KG1 (cell line): ENCODE results near the gene ATP1B3.
"Not testable (repeated sequence)": the region's sequence is repeated elsewhere in the genome, so short reads cannot be mapped to it uniquely, and the experiment has no call there.

Source experiments
- DNase-seq: peaks from one replicate; lab custom pipeline; 2025; lab: John Stamatoyannopoulos, UW

Gene ATP1B3

DNA sequence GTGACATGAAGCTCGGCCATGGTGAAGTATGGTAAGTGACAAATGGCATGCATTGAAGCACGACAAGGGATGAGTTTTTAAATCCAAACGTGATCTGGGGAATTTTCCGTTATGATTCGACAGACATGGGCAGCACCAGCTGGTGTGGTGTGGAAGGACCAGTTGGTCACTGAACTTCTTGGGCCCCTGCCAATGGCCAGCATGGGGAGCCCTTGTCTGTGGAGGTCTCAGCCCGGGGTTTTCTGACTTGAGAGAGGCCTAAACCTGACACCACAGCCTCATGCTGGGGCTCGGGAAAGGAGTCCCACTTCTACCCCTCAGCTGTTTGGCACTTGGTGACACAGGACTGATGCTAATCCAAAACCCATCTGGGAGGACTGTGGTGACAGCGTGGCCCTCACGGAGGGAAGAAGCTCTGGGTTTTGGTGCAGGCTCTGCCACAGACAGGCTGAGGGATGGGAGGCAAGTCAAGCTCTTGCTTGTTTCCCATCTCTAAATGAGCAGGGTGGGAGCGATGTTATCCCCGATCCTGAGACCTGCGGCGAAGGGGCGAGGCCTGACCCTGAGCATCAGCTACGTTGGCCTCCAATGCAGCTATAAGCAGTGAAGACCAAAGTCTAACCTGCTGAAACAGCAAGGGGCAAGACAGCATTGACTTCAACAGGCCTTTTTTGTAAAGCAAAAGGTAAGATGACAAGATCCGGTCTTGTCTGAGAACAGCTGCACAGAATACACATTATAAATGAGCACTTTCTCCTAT, 69.5 kb downstream of the ATP1B3 start:
- no peak for DNase-seq

DNA sequence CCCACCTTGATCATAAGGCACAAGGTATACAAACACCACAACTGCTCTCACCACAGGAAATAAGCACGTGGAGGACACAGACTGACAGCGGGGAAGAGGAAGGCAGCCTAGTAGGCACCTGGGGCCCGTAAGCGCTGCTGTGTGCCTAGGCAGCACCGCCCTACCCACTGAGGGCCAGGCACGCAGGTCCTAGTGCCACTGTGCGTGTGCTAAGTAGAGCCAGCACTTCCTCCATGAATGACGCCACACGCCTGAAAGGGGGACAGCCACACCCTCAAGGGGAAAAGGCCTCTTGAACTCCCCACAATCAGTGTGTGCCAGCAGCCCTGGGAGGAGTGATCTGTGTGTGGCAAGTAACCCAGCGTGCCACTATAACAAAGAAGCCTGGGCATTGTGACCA, 73.0 kb downstream of the ATP1B3 start:
- no peak for DNase-seq

DNA sequence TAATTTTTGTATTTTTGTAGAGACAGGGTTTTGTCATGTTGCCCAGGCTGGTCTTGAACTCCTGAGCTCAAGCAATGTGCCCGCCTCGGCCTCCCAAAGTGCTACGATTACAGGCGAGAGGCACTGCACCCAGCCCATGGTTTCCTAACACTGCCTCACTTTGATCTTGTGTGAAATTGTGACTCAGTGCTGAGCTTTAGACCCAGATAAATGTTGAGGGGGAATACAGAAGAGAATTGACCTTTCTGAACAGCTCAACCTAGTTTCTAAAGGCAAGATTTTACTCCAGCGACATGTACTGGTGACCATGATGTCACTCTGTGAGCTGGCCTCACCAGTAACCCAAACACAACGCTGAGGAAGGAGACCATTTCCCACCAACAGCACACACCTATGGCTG, 73.5 kb downstream of the ATP1B3 start:
- DNase-seq, result no peak

DNA sequence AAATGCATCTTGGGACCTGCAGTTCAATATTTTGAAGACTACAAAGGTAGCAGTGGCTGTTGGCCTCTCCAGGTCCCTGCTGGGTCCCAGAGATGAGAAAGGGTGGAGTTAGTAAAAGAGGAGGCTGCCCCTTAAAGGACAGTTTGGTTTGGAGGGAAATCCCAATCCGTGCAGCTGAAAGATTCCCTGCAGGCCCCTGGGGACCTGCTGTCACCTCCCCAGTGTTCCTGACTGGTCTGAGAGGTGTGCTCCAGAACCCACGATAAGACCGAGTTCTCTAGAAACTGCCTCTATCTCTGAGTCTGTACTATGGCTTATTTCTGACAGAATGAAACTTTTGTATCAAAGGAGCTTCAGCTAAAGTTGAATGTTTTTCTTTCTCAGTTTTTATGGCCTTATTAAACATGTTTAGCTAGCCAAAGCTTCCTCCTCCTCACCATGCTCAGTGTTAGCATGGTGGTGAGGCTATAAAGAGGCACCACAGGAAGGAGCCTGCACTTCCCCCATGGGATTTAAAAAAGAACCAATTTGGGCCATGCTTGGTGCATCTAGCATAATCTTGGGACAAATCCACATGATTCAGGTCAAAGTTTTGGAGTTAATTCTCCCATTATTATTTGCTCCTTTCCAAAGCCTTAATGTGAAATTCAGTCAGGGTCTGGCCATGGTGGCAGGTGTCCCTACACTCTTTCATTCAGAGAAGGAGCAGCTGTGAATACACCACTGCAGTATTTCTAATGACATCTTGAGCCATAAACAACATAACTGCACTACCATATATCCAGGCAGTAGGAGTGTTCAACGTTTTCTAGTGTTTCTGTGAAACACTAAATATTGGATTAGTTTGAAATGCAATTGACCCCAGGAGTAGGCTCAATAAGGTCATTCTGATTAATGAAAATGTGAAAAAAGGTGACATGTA, 74.4 kb downstream of the ATP1B3 start:
- DNase-seq, result no peak

DNA sequence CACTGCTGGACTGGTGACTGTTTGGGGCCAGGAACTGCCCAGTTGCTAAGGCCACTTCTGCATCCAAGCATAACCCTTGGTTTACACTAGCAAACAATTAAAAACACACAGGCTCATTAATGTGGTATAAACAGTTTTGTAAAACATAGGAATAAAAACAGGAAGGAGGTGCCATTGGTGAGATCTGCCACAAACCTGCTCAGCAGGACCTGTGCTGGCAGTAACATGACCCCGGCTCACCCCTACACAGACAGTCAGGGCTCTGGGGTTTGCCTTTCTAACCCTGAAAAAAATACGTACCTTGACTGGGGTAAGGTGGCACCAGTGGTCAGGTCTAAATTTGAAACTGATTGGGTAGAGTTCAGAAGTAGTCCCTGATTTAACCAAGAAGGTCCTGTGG, 76.2 kb downstream of the ATP1B3 start:
- no peak for DNase-seq

DNA sequence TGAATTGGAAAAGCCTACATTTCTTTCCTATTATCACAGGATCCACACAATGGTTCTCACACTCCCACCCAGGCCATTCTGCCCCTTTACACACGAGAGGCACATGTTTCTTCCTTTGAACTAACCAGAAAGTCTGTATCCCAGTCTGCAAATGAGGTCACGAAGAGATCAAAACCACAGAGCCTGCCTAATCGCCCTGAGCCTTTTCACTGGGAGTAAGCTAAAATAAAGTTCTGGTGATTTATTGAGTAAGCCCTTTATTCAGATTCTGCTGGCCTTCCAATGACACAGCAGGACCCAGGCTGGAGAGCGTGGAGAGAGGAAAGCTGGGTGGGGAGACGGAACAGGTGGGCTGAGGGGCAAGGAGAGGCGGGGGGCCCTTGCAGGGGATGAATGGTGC, 78.7 kb downstream of the ATP1B3 start:
- DNase-seq, result no peak

DNA sequence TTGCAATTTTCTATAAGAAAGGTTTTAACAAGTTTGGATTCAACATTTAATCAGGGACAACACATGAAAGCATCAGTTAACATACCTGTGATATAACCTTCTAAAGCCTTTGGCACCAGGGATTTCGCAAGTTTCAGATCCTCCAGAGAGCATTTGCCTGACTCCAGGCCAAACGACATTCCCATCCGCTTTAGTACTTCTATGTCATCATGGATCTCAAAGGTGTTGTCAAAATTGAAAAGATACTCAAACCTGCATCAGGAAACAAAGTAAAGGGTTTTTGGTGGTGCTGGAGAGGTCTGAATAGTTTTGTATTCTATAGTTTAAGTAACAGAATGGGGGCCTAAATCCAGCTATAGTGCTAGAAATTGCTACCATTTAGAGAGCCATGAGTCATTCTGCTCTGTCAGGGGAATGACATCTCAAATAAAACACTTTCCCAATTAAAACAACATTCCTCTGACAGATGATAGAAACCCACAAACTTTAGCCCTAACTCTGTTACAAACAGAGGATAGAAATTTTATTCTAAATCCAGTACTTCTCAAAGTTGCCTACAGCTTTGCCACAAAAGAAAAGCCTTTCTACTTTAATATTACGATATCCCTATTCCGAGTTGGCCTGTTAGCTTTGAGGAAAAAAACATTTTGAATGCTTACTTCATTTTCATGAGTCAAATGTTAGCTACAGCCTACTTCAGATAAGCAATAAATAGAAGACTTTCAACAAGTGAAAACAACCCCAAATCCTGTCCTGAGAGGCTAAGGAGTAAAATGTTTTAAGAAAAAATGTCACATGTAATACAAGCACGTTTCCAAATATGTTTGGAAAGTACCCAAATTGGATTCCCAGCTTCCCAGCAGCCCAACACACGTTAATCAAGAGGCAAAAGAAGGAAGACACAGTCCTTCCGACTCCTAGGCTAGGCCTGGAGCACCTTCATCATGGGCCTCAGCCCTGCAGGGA, 83.4 kb downstream of the ATP1B3 start:
- DNase-seq, result no peak

DNA sequence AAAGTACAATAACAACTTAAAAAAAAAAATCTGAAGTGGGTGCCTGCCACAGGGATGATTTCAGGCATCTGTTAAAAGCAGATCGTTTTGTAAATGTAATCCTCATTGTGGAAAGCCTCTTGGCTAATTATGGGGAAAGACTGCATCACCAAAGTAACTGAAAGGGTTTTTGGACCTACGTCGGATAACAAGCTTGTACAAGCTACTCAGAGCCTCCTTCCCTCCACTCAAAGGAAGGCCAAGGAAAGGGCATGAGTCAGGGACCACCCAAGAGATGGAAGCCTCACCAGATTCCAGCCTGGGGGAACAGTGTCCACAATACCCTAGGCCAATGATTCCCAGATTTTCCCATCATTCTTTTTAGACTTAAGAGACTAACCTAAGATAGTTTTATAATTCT, 84.3 kb downstream of the ATP1B3 start:
- DNase-seq, result no peak

DNA sequence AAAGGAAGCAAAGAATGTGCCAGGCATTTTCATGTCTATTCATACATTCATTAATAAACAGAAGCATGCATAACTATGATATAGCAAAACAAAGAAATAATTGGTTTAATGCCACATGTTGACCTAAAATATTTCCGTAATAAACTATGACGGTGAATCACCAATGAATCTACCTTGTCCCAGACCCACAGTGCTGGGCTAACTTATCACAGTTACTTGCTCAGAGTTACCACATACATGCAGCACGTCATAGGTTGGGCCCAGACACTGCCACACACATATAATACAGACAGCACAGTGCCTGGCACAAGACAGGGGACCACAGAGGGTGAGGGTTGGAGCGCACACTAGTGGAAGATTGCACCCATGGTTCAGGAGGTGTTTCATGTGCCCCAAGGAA, 86.9 kb downstream of the ATP1B3 start:
- no peak for DNase-seq

DNA sequence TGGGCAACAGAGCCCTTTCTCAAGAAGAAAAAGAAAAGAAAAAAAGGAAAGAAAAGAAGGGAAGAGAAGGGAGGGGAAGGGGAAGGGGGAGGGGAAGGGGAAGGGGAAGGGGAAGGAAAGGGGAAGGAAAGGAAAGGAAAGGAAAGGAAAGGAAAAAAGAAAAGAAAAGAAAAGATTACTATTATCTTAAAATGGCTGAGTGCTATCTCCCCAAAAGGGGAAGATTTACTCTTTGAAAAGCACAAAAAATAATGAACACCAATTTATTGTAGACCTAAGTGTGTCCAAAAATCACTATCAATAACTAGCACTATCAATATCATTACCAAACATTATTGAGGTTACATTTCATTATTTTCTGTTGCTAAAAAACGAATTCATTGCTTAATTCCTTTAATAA, 89.0 kb downstream of the ATP1B3 start:
- DNase-seq, result no peak

DNA sequence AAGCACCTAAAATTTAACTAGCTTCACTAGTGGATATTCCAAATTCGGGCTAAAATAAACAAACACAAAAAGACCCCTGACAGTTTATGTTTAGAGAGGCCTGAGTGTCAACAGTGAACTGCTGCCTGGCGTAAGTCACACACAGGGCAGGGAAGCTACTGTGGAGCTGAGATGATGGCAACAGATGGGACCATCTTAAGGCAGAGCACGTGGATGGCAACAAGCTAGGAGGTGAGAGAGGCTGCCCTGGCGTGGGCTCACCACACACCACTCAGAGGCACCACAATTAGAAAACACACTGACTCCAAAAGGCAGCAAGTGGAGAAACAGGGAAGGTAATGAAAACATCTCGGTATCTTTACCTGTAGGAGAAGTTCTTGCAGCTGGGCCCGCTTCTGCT, 93.3 kb downstream of the ATP1B3 start:
- DNase-seq, result no peak

DNA sequence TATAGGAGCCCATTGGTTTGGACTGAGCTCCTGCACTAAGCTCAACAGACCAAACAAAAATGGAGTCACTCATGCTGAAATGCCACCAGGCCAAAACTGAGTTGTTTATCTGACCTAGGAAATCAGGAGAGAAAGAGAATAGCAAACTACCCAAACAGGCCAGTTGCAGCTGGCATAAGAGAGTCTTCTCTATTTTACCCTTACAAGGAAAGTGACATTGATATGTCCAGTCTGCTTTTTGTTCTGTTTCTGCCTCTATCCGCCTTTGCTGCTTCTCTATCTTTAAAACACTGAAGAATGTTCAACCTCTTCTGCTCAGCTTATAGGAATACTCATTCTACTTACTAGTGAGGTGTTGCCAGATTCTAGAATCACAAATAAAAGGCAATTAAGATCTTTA, 95.1 kb downstream of the ATP1B3 start:
- DNase-seq, result no peak

DNA sequence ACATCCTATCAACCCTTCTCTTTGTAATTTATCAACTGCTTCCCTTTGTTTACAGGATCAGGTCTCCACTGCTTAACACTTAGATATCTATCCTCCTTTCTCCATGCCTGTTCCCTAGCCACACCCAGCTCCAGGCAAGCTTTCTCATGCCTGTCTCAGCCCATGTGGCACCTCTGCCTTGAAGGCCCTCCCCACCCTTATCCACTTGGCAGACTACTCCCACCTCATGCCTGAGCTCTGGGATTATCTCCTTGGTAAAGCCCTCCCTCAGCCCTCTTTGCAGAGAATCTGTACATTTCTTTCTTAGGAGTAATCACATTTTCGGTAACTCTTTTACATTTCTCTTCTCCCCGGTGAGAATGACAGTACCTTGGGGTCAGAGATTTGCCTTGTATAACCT, 96.0 kb downstream of the ATP1B3 start:
- no peak for DNase-seq

DNA sequence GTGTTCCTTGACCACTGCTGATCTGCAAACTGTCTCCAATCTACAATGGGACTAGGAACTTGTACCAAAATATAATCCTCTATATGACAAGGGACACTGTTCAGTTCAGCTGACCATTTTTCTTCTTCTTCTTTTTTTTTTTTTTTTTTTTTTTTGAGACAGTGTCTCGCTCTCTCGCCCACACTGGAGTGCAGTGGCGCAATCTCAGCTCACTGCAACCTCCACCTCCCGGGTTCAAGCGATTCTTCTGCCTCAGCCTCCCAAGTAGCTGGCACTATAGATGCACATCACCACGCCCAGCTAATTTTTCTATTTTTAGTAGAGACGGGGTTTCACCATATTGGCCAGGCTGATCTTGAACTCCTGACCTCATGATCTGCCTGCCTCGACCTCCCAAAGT, 98.3 kb downstream of the ATP1B3 start:
- DNase-seq, result not testable (repeated sequence)
